Right lobe of liver (tissue), 4 donors: ENCODE results near the gene EPHA10.

ENCODE experiments used
- CTCF ChIP-seq, 4 donors: fragments of 200-600 bp in 3 of 4; fragments of 450-650 bp in 1 of 4; IDR thresholded peaks; one replicate each; pipeline versions ENCODE4 v1.5.1 to v1.8.0; 2016 to 2022; ENCODE audit warnings: antibody characterized with exemption in 4 of 4, mild to moderate bottlenecking in 2 of 4
- POLR2A ChIP-seq: fragments of 450-650 bp; IDR thresholded peaks from one replicate; pipeline ENCODE4 v1.6.1; 2017; ENCODE audit warnings: antibody characterized with exemption, mild to moderate bottlenecking
- donor health status: DM: no; HTN: no; CAD: no.
- donor health status: DM: no; HTN: no; CAD: no.
- donor health status: DM: no; HTN: yes; CAD: no.

GRCh38 chr1:37699147-37699546, 65.8 kb downstream of the EPHA10 start:
- TF ChIP-seq POLR2A (no peak), CTCF (IDR thresholded peaks at IDR 0.05) (no peak)
